Stimulated activated CD4-positive, alpha-beta T cell treated with anti-CD3 and anti-CD28 coated beads, Interleukin-1b, Interleukin-23, amount 100 ng/mL, for 1 hour (primary cell): ENCODE data around the gene DPAGT1.
A peak's percentile ranks its signal among the peaks of the same experiment; 100 is the strongest.
"Not testable (repeated sequence)": the region's sequence is repeated elsewhere in the genome, so short reads cannot be mapped to it uniquely, and the experiment has no call there.

Experiments used
- DNase-seq, 2 donors: peaks; one replicate each; pipeline ENCODE4 v3.0.0-alpha.2; 2020; ENCODE audit warnings: low read depth in 2 of 2

The DPAGT1 gene

DNA sequence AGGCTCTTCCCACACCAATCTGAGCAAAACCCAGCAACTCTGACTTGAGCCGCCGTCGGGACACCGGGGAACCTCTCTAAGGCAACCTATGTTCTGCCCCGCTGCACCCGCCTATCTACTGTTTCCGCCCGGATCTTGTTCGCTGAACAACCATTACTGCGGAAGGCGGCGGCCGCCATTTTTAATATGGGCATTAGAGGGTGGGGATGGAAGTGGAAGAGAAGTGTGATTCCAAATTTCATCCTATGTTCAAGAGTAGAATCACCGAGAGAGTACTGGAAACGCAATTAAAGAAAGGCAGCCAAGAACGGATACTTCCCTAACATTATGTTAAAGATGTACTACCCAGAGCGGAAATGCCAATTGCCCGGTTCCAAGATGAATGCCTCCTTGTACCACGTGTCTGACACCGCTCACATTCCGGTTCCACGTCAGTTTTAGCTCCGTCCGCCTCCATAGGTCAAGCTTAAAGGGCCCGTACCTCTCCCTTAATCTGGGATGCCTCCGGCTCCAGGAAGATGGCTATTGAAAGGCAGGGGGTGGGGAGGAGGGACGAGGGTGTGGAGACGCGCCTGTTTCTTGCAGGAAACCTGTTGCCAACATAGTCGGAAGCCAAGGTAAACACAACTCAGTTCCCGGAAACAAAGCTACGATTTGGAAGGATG is at the start of gene DPAGT1:
Gene DPAGT1 (minus strand): TSS at position 95 of the 665 bp plus-strand sequence. CDS start 198 bp downstream, outside the sequence.
- DNase-seq, result peak; percentile 58 to 60

DNA sequence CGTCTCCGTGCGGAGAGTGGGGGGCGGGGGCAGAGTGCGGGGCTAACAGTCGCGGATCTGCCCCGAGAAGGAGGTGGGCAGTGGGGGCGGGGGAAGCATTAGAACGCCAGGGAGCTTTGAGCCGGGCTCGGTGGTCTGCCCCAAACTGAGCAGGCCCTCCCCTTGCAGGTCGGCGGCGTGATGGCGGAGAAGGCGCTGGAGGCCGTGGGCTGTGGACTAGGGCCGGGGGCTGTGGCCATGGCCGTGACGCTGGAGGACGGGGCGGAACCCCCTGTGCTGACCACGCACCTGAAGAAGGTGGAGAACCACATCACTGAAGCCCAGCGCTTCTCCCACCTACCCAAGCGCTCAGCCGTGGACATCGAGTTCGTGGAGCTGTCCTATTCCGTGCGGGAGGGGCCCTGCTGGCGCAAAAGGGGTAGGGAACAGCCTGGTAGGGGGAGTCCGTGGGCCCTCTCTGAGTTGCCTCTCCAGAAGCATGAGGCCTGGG is 48.2 kb upstream of the DPAGT1 start:
- DNase-seq, result no peak

DNA sequence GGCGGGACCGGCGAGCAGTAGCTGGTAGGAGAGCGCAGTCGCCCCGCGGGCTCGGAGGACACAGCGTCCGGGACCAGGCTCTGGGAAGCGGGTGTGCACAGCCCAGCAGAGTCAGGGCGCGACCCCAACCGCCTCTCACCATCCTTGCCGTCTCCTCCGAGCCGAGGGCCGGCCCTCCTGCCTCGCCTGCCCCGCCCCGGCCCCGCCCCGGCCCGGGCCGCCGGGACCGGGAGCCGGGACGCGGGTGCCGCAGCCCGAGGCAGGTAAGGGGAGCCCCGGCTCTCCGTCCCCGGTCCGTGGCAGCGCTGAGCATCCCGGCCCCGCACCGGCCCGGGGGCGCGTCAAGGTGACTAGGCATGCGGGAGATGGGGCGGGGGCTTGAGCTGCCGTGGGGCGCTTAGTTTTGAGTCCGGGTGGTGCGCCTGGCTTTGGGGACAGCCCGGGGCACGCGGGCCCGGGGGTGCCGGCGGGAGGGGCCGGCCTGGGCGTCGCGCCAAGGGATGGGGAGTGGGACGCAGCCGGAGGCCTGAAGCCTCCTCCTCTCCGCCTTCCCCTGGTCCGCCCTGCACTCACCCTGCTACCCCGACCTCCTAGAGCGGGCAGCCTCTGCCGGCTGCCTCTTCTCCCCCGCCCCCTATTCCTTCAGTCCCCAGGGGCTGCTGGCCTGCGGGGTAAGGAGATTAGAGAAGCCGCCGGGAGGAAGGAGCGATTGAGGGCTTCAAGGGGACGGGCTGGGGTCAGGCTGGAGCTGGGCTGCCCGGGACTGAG is 47.5 kb upstream of the DPAGT1 start, which contains the start of gene ABCG4:
Gene ABCG4 (plus strand): TSS at position 35 of the 768 bp plus-strand sequence. CDS start 914 bp downstream, outside the sequence.
- DNase-seq, result no peak

DNA sequence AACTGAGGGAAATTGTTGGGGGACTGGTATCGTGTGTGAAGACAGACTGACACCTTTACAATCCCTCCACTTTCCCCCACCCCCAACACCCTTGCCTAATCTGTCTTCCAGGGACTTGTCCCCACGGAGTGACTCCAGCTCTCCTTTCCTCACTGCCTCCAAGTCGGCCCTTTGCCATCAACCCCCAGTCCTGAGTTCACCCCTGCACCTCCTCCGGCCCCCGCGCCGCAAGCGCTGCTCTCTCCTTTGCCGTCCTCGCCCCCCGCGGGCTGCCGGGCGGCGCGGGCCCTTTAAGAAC is 47.0 kb upstream of the DPAGT1 start:
- no peak for DNase-seq

DNA sequence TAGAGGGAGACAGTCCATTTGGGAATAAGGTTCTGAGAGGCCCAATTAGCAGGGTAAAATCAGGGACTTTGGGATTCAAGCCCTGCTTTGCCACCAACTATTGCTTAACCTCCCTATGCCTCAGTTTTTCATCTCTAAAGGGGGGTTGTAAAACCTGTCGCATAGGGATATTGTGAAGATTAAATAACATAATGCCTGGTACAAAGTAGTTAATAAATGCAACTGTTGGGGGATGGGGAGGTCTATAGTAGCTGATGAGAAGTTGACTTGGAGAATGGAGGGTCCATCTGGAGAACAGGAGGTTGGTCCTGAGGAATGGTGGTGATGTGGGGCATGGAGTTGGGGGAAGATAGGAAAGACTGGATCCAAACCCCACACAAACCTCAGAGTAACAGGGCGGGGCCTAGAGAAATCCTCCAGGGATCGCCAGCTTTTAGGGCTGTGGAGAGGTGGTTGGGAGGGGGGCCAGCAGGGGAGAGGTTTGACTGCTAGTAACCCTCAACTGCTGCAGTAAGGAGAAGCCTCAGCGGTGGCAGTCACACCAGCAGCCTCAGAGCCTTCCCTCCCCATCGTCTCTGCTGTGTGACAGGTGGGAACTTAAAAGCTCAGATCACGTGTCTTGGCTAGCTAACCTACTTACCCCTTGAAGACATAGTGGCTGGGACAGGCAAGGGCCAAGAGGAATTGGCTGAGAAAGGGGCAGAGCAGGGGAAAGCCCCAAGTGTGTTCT is 46.1 kb upstream of the DPAGT1 start:
- DNase-seq, result no peak

DNA sequence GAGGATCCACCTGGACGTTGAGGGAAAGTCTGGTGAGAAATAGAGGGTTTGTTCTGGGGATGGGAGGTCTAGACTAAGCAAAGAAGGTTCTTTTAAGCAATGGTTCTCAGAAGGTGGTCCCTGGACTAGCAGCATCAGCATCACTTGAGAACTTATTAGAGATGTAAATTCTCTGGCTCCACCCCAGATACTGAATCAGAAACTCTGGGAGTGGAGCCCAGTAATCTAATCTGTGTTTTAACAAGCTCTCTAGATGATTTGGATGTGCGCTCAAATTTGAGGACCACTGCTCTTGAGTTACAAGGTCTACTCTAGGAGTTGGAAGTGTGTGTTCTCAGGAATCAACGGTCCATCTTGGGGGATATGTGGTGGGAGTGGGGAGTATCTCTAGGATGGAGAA is 43.9 kb upstream of the DPAGT1 start:
- DNase-seq, result no peak

DNA sequence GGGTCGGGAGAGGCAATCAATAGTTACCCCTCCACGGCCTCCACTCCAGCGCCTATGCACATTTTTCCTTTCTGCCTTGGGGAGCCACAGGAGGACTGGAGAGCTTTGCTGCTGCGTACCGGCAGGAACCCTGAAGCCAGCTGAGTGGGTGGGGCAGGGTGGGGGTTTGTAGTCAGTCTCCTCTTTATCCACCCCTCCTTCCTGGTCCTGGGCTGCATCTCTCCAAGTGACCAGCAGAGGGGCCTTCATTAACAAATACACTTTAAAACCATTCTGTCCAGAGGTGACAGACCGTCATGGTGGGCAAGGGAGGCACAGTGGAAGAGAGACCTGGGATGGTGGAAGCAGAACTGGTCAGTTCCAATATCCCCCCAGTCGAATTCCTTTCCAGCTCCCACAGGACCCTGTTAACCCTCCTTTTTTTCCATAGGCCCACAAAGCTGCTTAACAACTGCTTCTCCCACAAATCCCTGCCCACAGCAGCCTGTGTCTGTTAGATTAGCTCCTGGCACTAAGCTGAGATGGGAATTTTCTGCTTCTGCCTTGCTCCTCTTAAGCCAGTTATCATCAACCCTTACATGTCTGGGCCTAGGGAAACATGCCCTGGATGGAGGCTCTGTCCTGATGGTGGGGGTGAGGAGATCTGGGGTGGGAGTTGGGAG is 43.3 kb upstream of the DPAGT1 start:
- DNase-seq, result no peak

DNA sequence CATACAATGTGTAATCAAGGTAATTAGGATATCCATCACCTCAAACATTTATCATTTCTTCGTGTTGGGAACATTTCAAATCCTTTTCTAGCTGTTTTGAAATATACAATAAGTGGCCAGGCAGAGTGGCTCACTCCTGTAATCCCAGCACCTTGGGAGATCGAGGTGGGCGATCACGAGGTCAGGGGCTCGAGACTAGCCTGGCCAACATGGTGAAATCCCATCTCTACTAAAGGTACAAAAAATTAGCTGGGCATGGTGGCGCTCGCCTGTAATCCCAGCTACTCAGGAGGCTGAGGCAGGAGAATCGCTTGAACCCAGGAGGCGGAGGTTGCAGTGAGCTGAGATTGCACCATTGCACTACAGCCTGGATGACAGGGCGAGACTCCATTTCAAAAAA is 37.6 kb upstream of the DPAGT1 start:
- DNase-seq, result not testable (repeated sequence)

DNA sequence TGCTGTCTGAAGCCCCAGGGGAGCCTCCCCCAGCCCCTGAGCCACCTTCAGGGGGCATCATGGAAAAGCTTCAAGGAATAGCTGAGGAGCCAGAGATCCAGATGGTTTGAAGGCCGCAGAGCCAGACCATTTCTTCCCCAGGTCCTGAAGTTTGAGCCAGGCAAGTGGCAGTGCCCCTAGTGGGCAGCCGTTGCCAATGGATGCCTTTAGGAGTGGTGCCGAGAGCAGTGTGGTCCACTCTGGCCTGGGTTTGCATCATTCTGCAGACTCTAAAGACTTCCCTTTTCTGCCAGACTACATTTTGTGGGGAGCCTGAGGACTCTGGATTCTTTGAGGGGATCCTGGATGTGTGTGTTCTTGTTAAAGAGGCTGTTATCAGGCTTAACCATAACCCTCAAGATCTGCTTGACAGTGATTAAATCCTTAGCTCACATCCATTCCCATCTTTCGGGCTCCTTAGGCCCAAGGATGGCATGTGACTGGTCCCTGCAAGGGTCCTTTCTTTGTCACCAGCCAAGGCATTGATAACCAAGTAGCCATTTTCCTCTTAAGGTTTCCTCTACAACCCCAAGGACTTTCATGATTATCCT is 32.8 kb upstream of the DPAGT1 start:
- DNase-seq, result no peak

DNA sequence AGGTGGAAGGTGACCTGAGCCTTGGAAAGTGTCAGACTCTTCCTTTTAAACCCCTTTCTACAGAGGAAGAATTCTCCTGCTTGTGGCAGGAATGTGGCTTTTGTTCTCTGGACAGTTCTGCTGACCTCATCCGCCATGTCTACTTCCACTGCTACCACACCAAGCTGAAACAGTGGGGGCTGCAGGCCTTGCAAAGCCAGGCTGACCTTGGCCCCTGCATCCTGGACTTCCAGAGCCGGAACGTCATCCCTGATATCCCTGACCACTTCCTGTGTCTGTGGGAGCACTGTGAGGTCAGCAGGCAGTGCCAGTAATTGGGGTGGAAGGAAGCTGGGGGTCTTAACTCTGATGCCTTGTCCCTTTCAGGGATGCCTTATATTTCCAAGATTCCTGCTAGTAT is 29.0 kb upstream of the DPAGT1 start:
- no peak for DNase-seq

DNA sequence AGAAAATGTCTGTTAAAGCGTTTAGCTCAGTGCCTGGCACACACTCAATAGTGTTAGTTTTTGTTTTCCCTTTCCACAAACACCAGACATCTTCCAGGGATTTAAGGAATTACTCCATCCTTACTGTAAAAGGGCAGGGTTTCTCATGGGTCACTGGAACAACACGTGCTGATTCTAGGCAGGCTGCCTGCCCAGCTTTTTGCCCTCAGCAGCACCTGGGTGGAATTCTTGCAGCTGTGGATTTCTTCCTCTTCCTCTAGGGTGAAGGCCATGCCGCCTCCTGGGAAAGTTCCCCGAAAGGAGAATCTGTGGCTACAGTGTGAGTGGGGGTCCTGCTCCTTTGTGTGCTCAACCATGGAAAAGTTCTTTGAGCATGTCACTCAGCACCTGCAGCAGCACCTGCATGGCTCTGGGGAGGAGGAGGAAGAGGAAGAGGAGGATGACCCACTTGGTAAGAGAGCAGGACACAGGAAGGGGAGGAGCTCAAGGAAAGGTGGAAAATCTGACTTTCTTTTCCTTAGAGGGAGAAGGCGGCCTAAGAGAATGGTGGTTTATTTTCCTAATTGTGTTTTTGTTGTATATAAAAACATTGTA is 25.1 kb upstream of the DPAGT1 start:
- no peak for DNase-seq

DNA sequence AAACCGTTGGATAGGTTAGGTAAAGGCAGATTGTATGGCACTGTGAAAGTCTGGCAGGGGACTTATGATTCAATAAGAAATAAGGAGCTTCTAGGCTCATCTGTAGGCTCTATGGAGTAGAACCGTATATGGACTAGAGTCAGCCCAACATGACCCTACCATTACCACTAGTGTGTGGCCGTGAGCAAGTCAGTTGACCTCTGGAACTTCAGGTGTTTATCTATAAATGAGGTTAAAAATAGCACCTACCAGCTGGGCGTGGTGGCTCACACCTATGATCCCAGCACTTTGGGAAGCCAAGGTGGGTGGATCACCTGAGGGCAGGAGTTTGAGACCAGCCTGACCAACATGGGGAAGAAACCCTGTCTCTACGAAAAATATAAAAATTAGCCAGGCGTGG is 24.2 kb upstream of the DPAGT1 start:
- DNase-seq, result no peak

DNA sequence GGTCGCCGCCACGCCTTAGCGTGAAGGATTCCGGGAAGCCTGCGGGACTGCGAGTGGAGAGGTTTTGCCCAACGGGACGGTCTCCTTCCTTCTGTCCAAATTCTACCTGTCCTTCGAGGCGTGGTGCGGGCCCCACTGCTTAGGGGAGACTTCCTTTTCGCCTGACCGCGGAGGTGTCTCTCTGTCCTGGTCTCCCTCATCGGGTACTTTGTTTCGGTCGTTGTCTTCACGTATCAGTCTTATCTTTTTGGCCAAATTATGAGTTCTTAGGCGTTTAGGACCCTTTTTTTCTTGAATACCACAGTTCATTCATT is 20.1 kb upstream of the DPAGT1 start:
- no peak for DNase-seq

DNA sequence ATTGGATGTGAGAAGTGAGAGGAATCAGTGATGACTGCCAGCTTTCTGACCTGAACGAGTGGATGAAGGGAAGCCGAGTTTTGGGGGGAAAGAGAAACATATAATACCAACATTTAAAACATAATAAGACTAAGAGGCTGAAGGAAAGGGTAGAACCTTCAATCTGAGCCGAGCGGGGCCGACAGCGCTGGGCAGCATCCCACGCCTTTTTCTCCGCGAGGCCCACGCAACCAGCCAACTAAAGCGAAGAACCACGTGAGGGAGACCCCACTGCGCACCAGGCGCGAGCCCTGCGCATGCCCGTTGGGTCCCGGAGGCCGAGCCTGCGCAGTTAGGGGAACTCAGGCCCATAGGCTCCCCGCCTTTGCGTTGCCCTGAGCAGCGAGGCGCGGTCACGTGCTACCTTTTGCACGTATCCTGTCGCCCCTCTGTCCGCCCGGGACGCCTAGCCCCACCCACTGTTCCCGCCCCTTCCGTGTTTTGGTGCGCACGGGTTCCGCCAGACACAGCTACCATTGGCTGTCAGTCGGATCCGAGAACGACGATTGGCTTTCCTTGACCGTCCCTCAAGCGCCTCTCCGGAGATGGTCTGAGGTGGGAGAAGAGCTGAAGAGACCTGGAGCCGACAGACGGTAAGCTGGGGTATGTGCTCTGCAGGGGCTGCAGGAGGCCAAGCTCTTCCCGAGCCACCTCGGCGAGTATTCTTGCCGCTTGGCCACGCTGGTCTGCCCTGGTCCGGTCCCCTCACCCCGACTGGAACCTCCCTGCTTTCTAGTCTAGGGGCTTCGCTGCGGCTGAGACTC is 19.6 kb upstream of the DPAGT1 start, which contains the start of gene HINFP:
Gene HINFP (plus strand): TSS at position 573 of the 803 bp plus-strand sequence. CDS start 5,365 bp downstream, outside the sequence.
- peak; percentile 99 for DNase-seq

DNA sequence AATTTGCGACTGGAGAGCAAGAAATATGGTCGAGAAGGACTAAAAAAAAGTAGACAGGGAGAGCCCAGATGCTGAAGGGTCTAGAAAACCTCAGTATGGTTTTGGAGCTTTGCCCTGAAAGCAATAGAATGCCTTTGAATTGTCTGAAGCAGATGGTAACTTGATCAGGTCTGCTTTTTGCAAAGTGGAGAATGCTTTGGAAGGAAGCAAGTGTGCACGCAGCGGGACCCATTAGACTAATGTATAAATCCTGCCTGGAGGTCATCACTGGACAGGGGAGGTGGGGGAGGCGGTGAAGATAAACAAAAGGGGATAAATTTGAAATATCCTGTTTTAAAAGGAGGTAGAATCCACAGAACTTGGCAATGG is 19.0 kb upstream of the DPAGT1 start:
- no peak for DNase-seq

DNA sequence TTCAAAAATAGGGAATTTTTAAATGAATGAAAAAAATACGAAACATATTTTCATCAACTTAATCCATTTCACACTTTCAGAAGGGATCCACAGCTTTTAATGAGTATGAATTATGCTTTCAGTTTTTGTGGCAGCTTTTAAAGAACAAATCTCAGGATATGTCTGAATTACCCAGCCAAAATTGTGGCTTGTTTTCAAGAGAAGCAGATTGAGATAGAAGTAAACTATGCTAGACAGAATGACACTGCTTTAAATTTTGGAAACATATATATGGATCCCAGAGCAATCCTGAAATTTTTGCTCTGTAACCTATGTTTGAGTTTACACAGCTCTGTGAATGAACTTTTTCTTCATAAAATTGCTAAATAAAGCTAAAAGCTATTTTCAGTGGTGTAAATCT is 17.3 kb upstream of the DPAGT1 start:
- DNase-seq, result no peak

DNA sequence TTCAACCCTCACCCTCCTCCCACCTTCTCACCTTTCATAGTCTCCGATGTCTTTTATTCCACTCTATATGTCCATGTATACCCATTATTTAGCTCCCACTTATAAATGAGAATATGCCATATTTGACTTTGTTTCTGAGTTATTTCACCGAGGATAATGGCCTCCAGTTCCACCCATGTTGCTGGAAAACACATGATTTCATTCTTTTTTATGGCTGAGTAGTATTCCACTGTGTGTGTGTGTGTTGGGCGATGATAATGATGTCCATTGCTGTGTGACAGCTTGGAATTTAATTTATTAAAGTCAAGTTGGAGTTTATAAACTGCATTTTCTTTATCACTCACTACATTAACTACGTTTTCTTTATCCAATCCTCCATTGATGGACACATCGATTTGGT is 16.6 kb upstream of the DPAGT1 start:
- no peak for DNase-seq

DNA sequence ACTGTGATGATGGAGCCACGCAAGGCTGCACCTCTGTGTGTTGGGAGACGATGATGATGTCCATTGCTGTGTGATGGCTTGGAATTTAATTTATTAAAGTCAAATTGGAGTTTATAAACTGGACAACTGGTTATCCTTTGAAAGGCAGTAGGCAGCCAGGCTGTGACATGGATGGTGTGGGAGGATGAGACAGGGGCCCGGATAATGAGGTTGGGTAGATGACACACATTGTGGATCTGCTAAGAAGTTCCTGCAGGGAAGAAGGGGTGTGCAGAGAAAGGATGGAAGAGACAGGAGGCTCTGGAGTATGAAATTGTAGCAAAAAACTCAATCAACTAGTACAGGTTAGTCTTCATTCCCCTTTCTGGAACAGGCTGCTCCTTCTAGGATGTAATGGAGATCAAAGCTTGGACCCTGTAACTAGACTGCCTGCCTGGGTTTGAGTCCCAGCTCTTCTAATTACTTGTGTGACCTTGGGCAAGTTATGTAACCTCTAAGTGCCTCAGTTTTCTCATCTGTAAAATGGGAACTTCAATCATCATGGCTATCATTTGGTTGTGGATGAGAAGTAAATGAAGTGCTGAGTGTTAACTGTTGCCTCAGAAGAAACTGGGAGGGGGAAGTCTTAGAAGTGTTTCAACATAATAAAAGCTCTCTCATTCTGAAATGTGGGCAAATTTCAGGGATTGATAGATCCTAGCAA is 15.5 kb upstream of the DPAGT1 start:
- DNase-seq, result no peak

DNA sequence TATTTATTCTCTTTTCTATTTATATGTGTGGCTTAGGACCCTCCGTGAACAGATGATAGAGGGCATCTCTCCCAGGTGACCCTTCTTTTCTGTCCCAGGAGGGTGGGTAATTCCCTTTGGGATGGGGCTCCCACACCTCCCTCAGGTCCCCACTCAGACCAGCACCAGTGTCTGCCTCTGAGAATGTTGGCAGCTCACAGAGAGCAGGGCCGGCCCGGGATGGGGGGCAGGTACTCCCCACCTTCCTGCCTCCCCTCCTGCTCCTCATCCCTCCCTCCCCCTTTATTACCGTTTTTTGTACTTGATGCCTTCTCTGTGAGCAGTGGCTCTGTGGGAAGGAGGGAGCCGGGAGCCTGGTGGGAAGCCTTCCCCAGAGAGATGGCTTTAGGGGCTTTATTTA is 14.9 kb upstream of the DPAGT1 start:
- no peak for DNase-seq

DNA sequence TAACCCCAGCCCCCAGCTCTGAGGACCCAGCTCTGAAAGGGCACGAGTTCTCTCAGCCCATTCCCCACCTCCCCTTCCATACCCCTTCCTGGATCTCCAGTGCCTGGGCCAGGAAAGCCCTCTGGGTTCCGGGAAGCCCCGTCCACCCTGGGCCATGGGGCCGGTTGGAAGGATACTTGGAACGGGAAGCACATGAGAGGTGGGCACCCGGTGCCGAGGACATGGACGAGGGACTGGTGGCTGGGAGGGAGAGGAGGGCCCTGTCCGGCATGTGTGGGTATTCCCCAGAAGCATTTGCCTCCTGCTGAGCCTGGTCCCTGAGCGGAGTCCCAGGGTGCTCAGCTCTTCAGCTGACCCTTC is 14.6 kb upstream of the DPAGT1 start:
- DNase-seq, result no peak
